Common myeloid progenitor, CD34-positive (primary cell): ENCODE data around the gene HIPK3.

Source experiments
- CTCF ChIA-PET: fragments of 350-600 bp; sonication (Branson Sonifier 250); formaldehyde crosslinking; loops from one replicate; lab custom pipeline; 2021; ENCODE audit warnings: antibody characterized with exemption; lab: Charles Lee
- POLR2A ChIA-PET: fragments of 350-600 bp; sonication (Branson Sonifier 250); formaldehyde crosslinking; loops from one replicate; lab custom pipeline; 2021; ENCODE audit warnings: antibody characterized with exemption; lab: Charles Lee
- DNase-seq, 3 donors: peaks; one replicate each; pipeline versions ENCODE4 v3.0.0 to v3.0.0-alpha.2; 2013
- H3K27ac ChIP-seq, 2 experiments: 1 replicate in 1 of 2; 2 replicates in 1 of 2; pipeline ENCODE4 v1.7.0; 2013; ENCODE audit warnings: inconsistent platforms in 2 of 2, low read length in 2 of 2, mild to moderate bottlenecking in 2 of 2, low read depth in 1 of 2, moderate library complexity in 1 of 2; ENCODE audit not compliant: severe bottlenecking in 2 of 2, insufficient read depth in 1 of 2, poor library complexity in 1 of 2
- H3K27me3 ChIP-seq, 5 experiments: replicated peaks in 2 of 5; 1 replicate in 3 of 5; 2 replicates in 2 of 5; pipeline versions ENCODE4 v1.6.1 to v1.7.0; 2013; ENCODE audit warnings: low read length in 4 of 5, mild to moderate bottlenecking in 2 of 5, moderate library complexity in 2 of 5, inconsistent platforms in 1 of 5; ENCODE audit not compliant: insufficient read depth in 5 of 5, control insufficient read depth in 4 of 5
- H3K36me3 ChIP-seq, 4 experiments: 1 replicate in 2 of 4; 2 replicates in 2 of 4; pipeline versions ENCODE4 v1.6.1 to v1.7.0; 2013; ENCODE audit warnings: low read length in 3 of 4, control low read depth in 1 of 4, mild to moderate bottlenecking in 1 of 4; ENCODE audit not compliant: control insufficient read depth in 4 of 4, insufficient read depth in 4 of 4
- H3K4me1 ChIP-seq, 4 experiments: 1 replicate in 3 of 4; 2 replicates in 1 of 4; pipeline versions ENCODE4 v1.6.1 to v1.7.1; 2013; ENCODE audit warnings: low read length in 3 of 4, mild to moderate bottlenecking in 3 of 4, control low read depth in 1 of 4, inconsistent platforms in 1 of 4, moderate library complexity in 1 of 4; ENCODE audit not compliant: control insufficient read depth in 4 of 4, insufficient read depth in 4 of 4; ENCODE audit errors: control extremely low read depth in 1 of 4
- H3K4me3 ChIP-seq, 7 experiments: 1 replicate in 4 of 7; 2 replicates in 3 of 7; pipeline versions ENCODE4 v1.5.1 to v1.7.0; 2013; ENCODE audit warnings: mild to moderate bottlenecking in 7 of 7, low read length in 6 of 7, moderate library complexity in 6 of 7, inconsistent platforms in 2 of 7, low read depth in 2 of 7, control low read depth in 1 of 7; ENCODE audit not compliant: insufficient read depth in 4 of 7, control insufficient read depth in 1 of 7; ENCODE audit errors: extremely low read depth in 1 of 7
- H3K9me3 ChIP-seq, 5 experiments: 1 replicate in 4 of 5; 2 replicates in 1 of 5; pipeline versions ENCODE4 v1.6.1 to v1.7.1; 2013; ENCODE audit warnings: low read length in 4 of 5, mild to moderate bottlenecking in 2 of 5, inconsistent platforms in 1 of 5, low read depth in 1 of 5, moderate library complexity in 1 of 5; ENCODE audit not compliant: control insufficient read depth in 4 of 5, insufficient read depth in 2 of 5; ENCODE audit errors: control extremely low read depth in 1 of 5
- WGBS: methylation state at CpG from one replicate; pipeline ENCODE4 v1.1.5; 2013; ENCODE audit not compliant: insufficient coverage; 5-methylcytosine and 5-hydroxymethylcytosine counted together

Gene HIPK3

GRCh38 chr11:33334627-33335026 lies 77.4 kb downstream of the HIPK3 start:
- Histone ChIP-seq H3K4me3 (no peak overlapping the region), H3K4me1 (peaks cover 0 to 7% (median 5%) of the 10 kb centered on the region in 4 experiments), H3K27ac (no peak overlapping the region), H3K27me3 (no peaks in the 10 kb centered on the region), H3K36me3 (peaks cover 3 to 20% (median 11%) of the 10 kb centered on the region in 4 experiments), H3K9me3 (no peaks in the 10 kb centered on the region)
- ChIA-PET POLR2A (no interaction called here), CTCF (interaction anchor here (3.7 kb wide), 1 partner anchor 169 kb away, joined by 24 read pairs; no protein-coding TSS in a partner anchor)
- no peak for DNase-seq
- 100% methylated on average over 3 of the region's 3 CpGs for WGBS

GRCh38 chr11:33339247-33339646 lies 82.1 kb downstream of the HIPK3 start:
- ChIA-PET CTCF (interaction anchor here (1.3 kb wide), 1 partner anchor 38 kb away, joined by 3 read pairs; no protein-coding TSS in a partner anchor), POLR2A (no interaction called here)
- no peak overlapping the region for H3K4me3 ChIP-seq
- WGBS = no CpG with 5 or more reads among the region's 1 CpG
- peaks cover 10 to 47% (median 26%) of the 10 kb centered on the region in 4 experiments for H3K36me3 ChIP-seq
- no peaks in the 10 kb centered on the region for H3K9me3 ChIP-seq
- peak overlapping the region in 1 of 2 experiments; percentile 0 for H3K27ac ChIP-seq
- no peak for DNase-seq
- no peaks in the 10 kb centered on the region for H3K27me3 ChIP-seq
- peaks cover 6 to 14% (median 11%) of the 10 kb centered on the region in 4 experiments for H3K4me1 ChIP-seq

GRCh38 chr11:33344611-33345010 lies 87.4 kb downstream of the HIPK3 start:
- WGBS = 60% methylated on average over 1 of the region's 2 CpGs
- H3K4me3 ChIP-seq = no peak overlapping the region
- no peaks in the 10 kb centered on the region for H3K9me3 ChIP-seq
- H3K36me3 ChIP-seq = peaks cover 28 to 69% (median 39%) of the 10 kb centered on the region in 4 experiments
- peak overlapping the region in 1 of 2 experiments; percentile 17 for H3K27ac ChIP-seq
- POLR2A ChIA-PET = no interaction called here
- CTCF ChIA-PET = interaction anchor here (0.6 to 7.6 kb wide), 13 partner anchors 10 to 1168 kb away, joined by 3 to 82 read pairs (median 4); partner anchors contain the start of gene CSTF3
- peaks cover 6 to 22% (median 10%) of the 10 kb centered on the region in 4 experiments for H3K4me1 ChIP-seq
- peak; percentile 57 to 84 (median 81) for DNase-seq
- H3K27me3 ChIP-seq = no peaks in the 10 kb centered on the region

- Histone ChIP-seq H3K4me3 (no peak overlapping the region), H3K9me3 (no peaks in the 10 kb centered on the region), H3K27me3 (no peaks in the 10 kb centered on the region), H3K4me1 (peaks cover 6 to 21% (median 7%) of the 10 kb centered on the region in 4 experiments), H3K36me3 (peaks cover 35 to 65% (median 47%) of the 10 kb centered on the region in 4 experiments), H3K27ac (peak overlapping the region in 1 of 2 experiments; percentile 10)
- ChIA-PET CTCF (interaction anchor here (0.6 to 7.6 kb wide), 7 partner anchors 13 to 1856 kb away, joined by 3 to 82 read pairs (median 3); no protein-coding TSS in a partner anchor), POLR2A (no interaction called here)
- DNase-seq = peak; percentile 28 to 69 (median 59)
- WGBS = 100% methylated on average over 1 of the region's 2 CpGs
Observed at GRCh38 chr11:33347490-33348125, 90.4 kb downstream of the HIPK3 start.

- CTCF ChIA-PET = no interaction called here
- POLR2A ChIA-PET = no interaction called here
- Histone ChIP-seq H3K4me1 (peaks cover 0 to 4% (median 0%) of the 10 kb centered on the region in 4 experiments), H3K27me3 (no peaks in the 10 kb centered on the region), H3K27ac (no peak overlapping the region), H3K4me3 (no peak overlapping the region), H3K9me3 (no peaks in the 10 kb centered on the region), H3K36me3 (peaks cover 44 to 79% (median 57%) of the 10 kb centered on the region in 4 experiments)
- no peak for DNase-seq
- 100% methylated on average over 2 of the region's 4 CpGs for WGBS
Observed at GRCh38 chr11:33350287-33350686, 93.1 kb downstream of the HIPK3 start.

GRCh38 chr11:33358150-33358831 lies 101.1 kb downstream of the HIPK3 start:
- 86% methylated on average over 3 of the region's 4 CpGs for WGBS
- no peak overlapping the region for H3K4me3 ChIP-seq
- no peaks in the 10 kb centered on the region for H3K27me3 ChIP-seq
- peaks cover 0 to 2% (median 0%) of the 10 kb centered on the region in 4 experiments for H3K4me1 ChIP-seq
- no peaks in the 10 kb centered on the region for H3K9me3 ChIP-seq
- POLR2A ChIA-PET = no interaction called here
- CTCF ChIA-PET = interaction anchor here (1.0 kb wide), 1 partner anchor 355 kb away, joined by 3 read pairs; no protein-coding TSS in a partner anchor
- DNase-seq = no peak
- H3K27ac ChIP-seq = no peak overlapping the region
- H3K36me3 ChIP-seq = peaks cover 3 to 18% (median 10%) of the 10 kb centered on the region in 4 experiments
